ENCODE measurements around the gene EHBP1.

DNA sequence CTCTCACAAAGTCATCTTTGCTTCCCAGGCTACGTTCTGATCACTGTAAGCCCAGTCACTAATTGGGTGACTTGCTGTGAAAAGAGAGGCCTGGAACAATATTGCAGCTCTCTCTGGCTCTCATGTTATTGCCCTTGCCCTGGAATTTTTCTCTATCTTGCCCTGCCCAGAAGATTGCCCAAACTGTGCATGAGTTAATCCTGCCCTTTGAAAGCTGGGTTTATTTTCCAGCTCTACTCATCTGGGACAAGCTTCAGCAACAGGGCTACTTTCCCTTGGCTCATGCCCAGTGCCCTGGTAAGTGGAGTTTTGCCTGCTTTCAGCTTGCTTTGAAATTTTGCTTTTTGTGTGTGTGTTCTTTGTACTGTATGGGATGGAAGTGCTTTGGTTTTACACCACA, 6.9 kb upstream of the EHBP1 start:
- no peak for TF ChIP-seq POLR2A (IDR thresholded peaks at IDR 0.05; ENCODE audit: low read depth, low read length)
- TF ChIP-seq, protein P1, sequence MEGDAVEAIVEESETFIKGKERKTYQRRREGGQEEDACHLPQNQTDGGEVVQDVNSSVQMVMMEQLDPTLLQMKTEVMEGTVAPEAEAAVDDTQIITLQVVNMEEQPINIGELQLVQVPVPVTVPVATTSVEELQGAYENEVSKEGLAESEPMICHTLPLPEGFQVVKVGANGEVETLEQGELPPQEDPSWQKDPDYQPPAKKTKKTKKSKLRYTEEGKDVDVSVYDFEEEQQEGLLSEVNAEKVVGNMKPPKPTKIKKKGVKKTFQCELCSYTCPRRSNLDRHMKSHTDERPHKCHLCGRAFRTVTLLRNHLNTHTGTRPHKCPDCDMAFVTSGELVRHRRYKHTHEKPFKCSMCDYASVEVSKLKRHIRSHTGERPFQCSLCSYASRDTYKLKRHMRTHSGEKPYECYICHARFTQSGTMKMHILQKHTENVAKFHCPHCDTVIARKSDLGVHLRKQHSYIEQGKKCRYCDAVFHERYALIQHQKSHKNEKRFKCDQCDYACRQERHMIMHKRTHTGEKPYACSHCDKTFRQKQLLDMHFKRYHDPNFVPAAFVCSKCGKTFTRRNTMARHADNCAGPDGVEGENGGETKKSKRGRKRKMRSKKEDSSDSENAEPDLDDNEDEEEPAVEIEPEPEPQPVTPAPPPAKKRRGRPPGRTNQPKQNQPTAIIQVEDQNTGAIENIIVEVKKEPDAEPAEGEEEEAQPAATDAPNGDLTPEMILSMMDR (IDR thresholded peaks at IDR 0.05; ENCODE audit: extremely low read depth in 1 of 2, insufficient read depth in 1 of 2, low read depth in 1 of 2, low read length in 2 of 2) = no peak
- TF ChIP-seq POLR2AphosphoS5 (IDR thresholded peaks at IDR 0.05; ENCODE audit: insufficient read depth, low read depth, low read length) = no peak
- no peak for TF ChIP-seq EZH2 (IDR thresholded peaks at IDR 0.05; ENCODE audit: borderline replicate concordance, low read depth, low read length, severe bottlenecking)
- TF ChIP-seq, protein P2, sequence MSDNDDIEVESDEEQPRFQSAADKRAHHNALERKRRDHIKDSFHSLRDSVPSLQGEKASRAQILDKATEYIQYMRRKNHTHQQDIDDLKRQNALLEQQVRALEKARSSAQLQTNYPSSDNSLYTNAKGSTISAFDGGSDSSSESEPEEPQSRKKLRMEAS (IDR thresholded peaks at IDR 0.05; ENCODE audit: insufficient read depth, insufficient read length) = no peak
- no peak for TF ChIP-seq MYC (IDR thresholded peaks at IDR 0.05; ENCODE audit: low read depth, low read length)
